ENCODE measurements around the gene GAB2. TPM values are rescaled to one million over a fixed set of nuclear protein-coding genes. Genes with fewer than 3 reads are reported as not detected.

GAB2 gene
- total RNA-seq, 2 experiments from 2014 or later: 0.91 to 0.98 TPM

DNA sequence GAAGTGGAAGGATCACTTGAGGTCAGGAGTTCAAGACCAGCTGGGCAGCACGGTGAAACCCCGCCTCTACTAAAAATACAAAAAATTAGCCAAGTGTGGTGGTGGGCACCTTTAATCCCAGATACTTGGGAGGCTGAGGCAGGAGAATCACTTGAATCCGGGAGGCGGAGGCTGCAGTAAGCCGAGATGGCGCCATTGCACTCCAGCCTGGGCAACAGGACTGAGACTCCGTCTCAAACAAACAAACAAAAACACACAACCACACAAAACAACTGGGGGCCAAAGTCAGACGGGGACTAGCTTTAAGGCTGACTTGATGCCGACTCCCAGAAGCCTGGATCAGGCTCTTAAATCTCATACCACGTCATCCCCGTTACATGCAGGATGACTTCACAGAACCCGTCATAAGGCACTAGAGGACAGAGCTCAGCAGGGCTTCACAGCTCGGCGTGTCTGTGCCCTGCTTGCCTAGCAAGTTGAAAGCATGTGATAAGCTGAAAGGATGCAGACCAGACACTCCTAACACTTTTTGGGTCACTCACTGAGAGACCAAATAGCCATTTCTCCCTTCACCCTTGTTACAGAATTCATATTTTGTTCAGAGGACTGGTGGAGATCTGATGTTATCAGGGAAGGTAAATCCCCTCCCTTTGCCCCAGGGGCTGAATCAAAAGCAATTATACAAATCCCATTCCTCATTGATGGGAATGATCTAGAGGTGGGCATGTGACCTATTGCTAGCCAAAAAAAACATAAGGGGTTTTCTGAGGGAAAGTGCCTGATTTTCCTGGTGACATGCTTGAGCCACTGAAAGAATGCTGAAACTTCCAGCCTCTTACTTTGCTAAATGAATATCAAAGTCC is 65.4 kb downstream of the GAB2 start:
- Mint-ChIP-seq H3K4me1 (peaks cover 16% of the 10 kb centered on the region), H3K4me3 (no peak overlapping the region), H3K9me3 (peaks cover 1% of the 10 kb centered on the region), H3K27ac (no peak overlapping the region), H3K36me3 (peaks cover under 1% of the 10 kb centered on the region), H3K27me3 (peaks cover 10% of the 10 kb centered on the region)
- no peak for DNase-seq

DNA sequence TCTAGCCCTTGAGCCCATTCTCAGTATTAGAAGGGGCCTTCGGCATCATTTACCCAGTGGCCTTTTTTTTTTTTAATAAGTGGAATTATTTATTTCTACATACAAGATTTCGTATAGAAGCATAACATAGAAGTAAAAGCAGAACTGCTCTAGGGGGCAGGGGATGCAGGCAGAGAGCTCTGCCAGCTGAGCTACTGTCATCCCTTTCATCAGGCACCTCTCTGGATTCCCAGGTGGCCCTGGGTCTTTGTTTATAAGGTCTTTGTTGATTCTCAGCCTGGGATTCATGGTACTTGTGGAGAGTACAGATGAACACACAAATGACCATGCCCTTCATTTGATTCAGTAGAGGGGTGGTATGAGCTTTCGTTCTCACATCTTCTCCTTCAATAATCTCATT is 66.4 kb downstream of the GAB2 start:
- Mint-ChIP-seq H3K4me1 (peaks cover 16% of the 10 kb centered on the region), H3K27me3 (peaks cover 7% of the 10 kb centered on the region), H3K27ac (no peak overlapping the region), H3K36me3 (no peaks in the 10 kb centered on the region), H3K9me3 (no peaks in the 10 kb centered on the region), H3K4me3 (no peak overlapping the region)
- no peak for DNase-seq

DNA sequence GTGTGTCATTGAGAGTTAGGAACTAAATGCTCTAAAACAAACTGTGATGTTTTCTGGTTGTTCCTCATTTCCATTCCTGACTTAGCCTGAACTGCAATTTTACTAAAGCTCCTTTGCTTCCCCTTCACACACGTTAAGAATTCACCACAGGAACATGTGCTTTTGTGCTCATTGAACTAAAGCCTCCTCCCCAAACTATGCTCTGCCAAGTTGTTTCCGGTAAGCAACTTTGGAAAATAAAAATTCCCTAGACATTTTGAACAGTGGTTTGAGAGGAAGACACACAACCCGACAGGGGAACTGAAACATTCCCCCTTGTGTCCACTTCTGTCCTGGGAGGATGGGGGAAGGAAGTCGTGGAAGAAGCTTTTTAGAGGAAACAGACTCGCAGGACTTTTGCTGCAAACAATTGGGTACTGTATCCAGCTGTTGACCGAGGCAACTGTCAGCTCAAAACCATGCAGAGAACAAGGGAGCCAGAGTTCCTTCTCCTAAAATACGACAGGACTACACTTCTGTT is 66.9 kb downstream of the GAB2 start:
- Mint-ChIP-seq H3K4me3 (no peak overlapping the region), H3K36me3 (no peaks in the 10 kb centered on the region), H3K27me3 (peaks cover 5% of the 10 kb centered on the region), H3K27ac (no peak overlapping the region), H3K4me1 (peaks cover 16% of the 10 kb centered on the region), H3K9me3 (no peaks in the 10 kb centered on the region)
- DNase-seq: no peak

DNA sequence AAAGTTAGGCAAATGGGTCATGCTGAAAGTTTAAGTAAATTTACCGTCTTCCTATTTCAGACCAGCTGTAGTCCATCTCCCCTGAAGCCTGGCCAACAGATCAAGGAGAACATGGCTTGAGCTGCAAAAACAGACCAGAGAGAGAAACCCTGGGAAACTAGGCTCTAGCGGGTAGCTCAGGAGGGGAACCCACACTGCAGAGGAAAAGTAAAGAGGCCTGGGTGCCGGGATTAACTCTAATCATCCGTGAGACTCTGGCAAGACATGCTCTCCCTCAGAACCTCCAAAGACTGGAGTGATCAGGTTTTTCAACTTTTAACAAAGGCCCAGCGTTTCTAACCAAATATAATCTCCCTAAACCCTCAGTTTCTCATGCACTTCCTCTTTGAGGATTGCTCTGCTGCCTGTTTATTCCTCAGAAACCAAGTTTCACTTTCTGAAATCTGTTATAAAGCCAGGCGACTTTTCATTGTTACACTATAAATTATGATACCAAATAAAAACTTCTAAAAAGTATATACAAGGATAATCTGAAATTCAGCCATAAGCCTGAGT is 67.5 kb downstream of the GAB2 start:
- Mint-ChIP-seq H3K9me3 (no peaks in the 10 kb centered on the region), H3K4me3 (peak overlapping the region; percentile 15), H3K4me1 (peaks cover 16% of the 10 kb centered on the region), H3K27me3 (peaks cover 4% of the 10 kb centered on the region), H3K27ac (peak overlapping the region; percentile 39), H3K36me3 (no peaks in the 10 kb centered on the region)
- no peak for DNase-seq

DNA sequence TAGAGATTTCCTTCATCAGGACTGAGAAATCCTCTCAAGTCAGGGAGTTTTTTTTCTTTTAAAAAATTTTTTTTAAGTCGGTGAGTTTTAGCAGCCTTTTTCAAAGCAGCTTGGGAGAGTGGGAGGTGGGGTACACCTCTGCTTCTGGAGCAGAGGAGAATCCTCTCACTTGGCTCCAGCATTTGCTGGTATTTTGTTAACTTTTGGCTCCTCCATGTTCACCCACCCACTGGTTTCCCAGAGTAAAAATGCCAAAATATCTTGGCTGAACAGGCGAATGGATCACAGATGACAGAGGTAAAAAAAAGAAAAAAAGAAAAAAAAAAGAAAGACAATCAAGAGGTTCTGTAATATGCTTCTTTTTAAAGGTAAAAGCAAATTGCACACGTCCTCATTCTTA is 68.0 kb downstream of the GAB2 start:
- Mint-ChIP-seq H3K27me3 (peaks cover 4% of the 10 kb centered on the region), H3K9me3 (no peaks in the 10 kb centered on the region), H3K27ac (no peak overlapping the region), H3K36me3 (no peaks in the 10 kb centered on the region), H3K4me3 (no peak overlapping the region), H3K4me1 (peaks cover 16% of the 10 kb centered on the region)
- no peak for DNase-seq

DNA sequence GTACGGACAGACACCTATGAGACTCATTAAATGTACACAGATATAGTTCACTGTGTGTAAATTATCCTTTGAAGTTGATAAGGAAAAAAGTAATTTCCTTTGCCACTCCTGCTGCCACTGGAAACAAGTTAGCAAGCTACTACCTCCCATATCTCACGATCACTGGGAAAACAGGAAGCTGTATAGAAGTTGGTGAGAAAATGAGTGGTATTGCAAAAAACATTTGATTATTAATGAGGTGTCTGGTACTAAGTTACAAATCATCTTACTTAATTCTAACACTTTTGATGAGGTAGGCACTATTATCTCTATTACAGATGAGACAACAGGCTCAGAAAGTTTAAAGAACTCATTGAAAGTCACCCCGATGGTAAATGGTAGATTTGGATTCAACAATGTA is 68.5 kb downstream of the GAB2 start:
- Mint-ChIP-seq H3K27ac (no peak overlapping the region), H3K4me3 (no peak overlapping the region), H3K27me3 (peaks cover 4% of the 10 kb centered on the region), H3K9me3 (no peaks in the 10 kb centered on the region), H3K4me1 (peaks cover 16% of the 10 kb centered on the region), H3K36me3 (no peaks in the 10 kb centered on the region)
- DNase-seq: no peak

DNA sequence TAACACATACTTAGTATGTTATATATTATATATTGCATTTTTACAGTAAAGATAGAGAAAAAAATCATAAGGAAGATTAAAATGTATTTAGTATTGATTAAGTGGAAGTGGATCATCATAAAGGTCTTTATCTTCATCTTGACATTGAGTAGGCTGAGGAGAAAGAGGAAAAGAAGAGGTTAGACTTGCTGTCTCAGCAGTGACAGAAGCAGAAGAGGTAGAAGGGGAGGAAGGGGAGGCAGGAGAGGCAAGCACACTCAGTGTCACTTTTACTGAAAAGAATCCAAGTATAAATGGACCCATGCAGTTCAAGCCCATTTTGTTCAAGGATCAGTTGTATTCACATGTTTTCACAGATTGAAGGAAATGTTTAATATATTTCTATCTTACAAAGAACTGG is 69.7 kb downstream of the GAB2 start:
- H3K4me1 Mint-ChIP-seq: peaks cover 16% of the 10 kb centered on the region

DNA sequence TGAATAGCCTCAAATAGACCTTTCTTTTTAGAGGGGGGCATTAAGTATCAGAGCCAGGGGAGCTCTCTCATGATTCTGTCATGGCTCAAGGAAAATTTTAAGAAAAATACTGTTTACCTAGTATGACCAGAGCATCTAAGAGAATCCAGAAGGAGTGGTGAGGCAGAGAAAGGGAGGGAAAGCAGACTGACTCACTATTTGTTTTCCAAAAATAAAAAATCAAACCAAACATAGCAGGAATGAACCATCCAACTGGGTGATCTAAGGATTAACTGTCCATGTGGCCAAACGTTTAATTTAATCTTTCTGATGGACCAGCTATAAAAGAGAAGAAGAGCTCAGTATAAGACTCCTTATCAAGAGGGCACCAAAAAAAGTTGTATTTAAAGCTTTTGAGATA is 70.8 kb downstream of the GAB2 start:
- Mint-ChIP-seq H3K27me3 (peaks cover 4% of the 10 kb centered on the region), H3K4me1 (peaks cover 16% of the 10 kb centered on the region), H3K36me3 (no peaks in the 10 kb centered on the region), H3K27ac (no peak overlapping the region), H3K9me3 (no peaks in the 10 kb centered on the region), H3K4me3 (no peak overlapping the region)
- no peak for DNase-seq

More for the DNA sequence above, 69.7 kb downstream of the GAB2 start:
- no peaks in the 10 kb centered on the region for H3K9me3 Mint-ChIP-seq
- no peaks in the 10 kb centered on the region for H3K36me3 Mint-ChIP-seq
- no peak for DNase-seq
- H3K4me3 Mint-ChIP-seq: no peak overlapping the region
- peaks cover 4% of the 10 kb centered on the region for H3K27me3 Mint-ChIP-seq
- no peak overlapping the region for H3K27ac Mint-ChIP-seq

DNA sequence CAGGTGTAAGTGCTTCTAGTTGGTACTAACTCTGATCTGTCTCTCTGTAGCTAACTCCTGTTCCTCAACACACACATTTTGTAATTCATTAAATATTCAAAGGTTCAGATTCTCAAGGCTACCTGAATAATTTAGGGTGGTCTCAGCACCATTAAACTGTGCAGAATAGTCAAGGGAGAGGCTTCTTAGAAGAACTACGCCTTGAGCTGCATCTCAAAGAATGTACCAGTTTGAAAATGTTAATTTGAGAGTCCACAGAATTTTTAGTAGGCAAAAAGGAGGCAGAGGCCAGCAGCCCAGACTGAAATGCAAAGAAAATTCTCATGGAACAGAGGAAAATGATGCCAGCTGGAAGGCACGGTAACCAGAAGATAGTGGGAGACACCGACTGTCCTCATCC is 72.2 kb downstream of the GAB2 start:
- no peak for DNase-seq
- Mint-ChIP-seq H3K36me3 (no peaks in the 10 kb centered on the region), H3K27me3 (no peaks in the 10 kb centered on the region), H3K27ac (no peak overlapping the region), H3K4me3 (no peak overlapping the region), H3K9me3 (no peaks in the 10 kb centered on the region), H3K4me1 (peaks cover 12% of the 10 kb centered on the region)

DNA sequence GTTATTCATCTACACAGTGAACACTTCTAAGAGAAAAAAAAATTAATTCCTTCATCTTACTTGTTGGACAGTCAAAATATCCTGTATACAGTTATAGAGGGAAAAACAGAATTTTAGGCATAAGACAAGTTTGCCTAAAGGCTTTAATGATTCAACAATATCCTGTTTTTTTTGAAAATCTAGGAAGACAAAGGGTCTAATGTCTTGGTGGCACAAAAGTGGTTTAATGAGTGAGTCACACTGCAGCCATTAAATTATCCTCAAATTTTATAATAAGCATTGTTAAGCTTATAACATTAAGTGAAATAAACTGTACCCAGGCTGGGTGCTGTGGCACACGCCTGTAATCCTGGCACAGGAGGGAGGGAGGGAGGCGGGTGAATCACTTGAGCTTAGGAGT is 72.9 kb downstream of the GAB2 start:
- no peaks in the 10 kb centered on the region for H3K36me3 Mint-ChIP-seq
- no peak for DNase-seq
- no peaks in the 10 kb centered on the region for H3K27me3 Mint-ChIP-seq
- no peak overlapping the region for H3K27ac Mint-ChIP-seq
- H3K4me1 Mint-ChIP-seq: peaks cover 11% of the 10 kb centered on the region
- H3K4me3 Mint-ChIP-seq: no peak overlapping the region
- H3K9me3 Mint-ChIP-seq: no peaks in the 10 kb centered on the region

DNA sequence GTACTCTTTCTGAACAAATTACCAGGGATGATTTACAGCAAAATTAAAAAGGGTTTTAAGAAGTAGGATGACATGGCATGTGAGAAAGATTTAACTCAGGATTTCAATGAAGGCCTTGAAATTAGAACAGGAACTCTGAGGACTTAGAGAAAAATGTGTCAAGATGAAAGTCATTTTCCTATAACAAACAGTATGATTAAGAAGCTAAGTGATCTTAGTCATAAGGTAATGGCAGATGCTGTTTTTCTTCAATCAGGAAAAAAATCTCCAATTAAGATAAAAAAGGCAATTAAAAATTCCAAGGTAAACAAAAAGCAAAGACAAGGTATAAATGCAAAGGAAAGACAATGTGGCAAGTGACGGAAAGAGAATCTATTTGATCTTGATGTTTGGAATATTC is 73.5 kb downstream of the GAB2 start:
- no peak for DNase-seq
- H3K36me3 Mint-ChIP-seq: no peaks in the 10 kb centered on the region
- H3K4me3 Mint-ChIP-seq: no peak overlapping the region
- H3K27ac Mint-ChIP-seq: no peak overlapping the region
- no peaks in the 10 kb centered on the region for H3K9me3 Mint-ChIP-seq
- H3K27me3 Mint-ChIP-seq: no peaks in the 10 kb centered on the region
- H3K4me1 Mint-ChIP-seq: peaks cover 16% of the 10 kb centered on the region

DNA sequence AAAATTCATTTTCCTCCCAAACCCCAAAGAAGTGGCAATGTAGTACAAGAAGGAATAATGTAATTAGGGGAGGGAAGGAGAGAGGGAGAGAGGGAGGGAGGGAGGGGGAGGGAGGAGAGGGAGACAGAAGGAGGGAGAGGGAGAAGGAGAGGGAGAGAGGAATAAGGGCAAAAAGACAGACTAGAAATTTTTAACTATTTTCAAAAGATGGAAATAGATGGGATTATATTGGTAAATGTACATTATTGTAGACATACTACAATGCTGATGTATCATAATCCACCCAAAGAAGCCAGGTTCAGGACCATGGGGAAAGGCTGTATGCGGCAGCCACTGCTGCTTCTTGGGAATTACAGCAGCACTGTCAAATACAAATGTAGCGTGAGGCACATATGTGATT is 74.3 kb downstream of the GAB2 start:
- Mint-ChIP-seq H3K9me3 (no peaks in the 10 kb centered on the region), H3K27ac (no peak overlapping the region), H3K36me3 (no peaks in the 10 kb centered on the region), H3K4me3 (no peak overlapping the region), H3K4me1 (peaks cover 10% of the 10 kb centered on the region), H3K27me3 (no peaks in the 10 kb centered on the region)
- DNase-seq: no peak

DNA sequence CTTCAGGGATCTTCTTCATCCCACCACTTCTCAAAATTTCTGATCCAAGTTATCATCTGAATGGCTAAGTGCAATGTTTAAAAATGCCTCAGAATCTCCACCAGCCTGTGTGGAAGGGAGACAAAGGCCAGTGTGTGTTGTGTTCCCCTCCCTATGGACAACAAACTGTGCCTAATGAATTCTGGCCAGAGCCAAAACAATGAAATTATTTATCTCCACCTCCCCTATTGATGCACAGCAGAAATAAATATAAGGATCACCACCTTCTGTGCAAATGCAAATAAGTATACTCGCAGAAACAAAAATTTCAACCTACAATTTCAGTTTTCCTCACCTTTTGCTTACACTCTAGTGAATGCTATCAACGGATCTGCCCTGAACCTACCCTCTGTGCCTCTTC is 75.8 kb downstream of the GAB2 start:
- no peak for DNase-seq
- Mint-ChIP-seq H3K27me3 (no peaks in the 10 kb centered on the region), H3K36me3 (no peaks in the 10 kb centered on the region), H3K4me1 (peaks cover 9% of the 10 kb centered on the region), H3K9me3 (no peaks in the 10 kb centered on the region), H3K4me3 (no peak overlapping the region), H3K27ac (no peak overlapping the region)

DNA sequence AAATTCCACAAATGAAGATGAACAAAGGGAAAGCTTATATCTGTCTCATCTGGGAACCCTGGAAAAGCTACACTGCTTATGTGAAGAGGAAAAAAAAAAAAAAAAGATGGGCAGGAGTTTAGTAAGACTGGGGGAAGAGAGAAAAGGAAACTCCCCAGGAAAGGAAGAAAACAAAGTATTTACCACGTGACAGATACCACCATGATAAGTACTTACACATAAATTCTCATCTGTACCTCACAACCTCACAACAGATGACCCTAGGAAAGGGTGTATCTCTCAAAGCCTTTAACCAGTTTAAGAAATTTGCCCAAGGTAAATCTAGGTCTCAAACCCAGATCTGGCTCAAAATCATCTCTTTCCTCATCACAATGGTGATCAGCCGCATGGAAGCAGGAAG is 77.1 kb downstream of the GAB2 start:
- DNase-seq: no peak
- Mint-ChIP-seq H3K4me3 (no peak overlapping the region), H3K36me3 (no peaks in the 10 kb centered on the region), H3K9me3 (no peaks in the 10 kb centered on the region), H3K4me1 (peaks cover 9% of the 10 kb centered on the region), H3K27ac (no peak overlapping the region), H3K27me3 (no peaks in the 10 kb centered on the region)

DNA sequence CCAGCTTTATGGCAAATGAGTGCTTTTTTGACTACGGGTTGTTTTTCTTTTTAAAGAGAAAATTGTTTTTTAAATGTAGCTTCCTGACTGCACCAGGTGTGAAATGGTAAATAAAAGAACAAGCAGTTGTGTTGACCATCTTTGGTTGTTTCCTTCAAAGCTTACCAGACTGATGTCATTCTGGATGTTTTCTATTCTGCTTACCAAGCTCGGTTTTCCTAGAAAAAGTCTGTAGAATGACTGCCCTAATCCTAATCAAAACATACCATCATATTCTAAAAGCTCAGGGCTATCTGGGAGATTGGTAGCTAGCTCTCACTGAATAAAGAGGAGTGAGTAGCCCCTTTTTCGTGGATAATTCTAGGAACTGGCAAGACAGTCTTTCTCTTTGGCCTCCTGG is 77.7 kb downstream of the GAB2 start:
- Mint-ChIP-seq H3K9me3 (no peaks in the 10 kb centered on the region), H3K36me3 (no peaks in the 10 kb centered on the region), H3K27ac (peak overlapping the region; percentile 17), H3K4me3 (no peak overlapping the region), H3K4me1 (peaks cover 9% of the 10 kb centered on the region), H3K27me3 (no peaks in the 10 kb centered on the region)
- DNase-seq: no peak

DNA sequence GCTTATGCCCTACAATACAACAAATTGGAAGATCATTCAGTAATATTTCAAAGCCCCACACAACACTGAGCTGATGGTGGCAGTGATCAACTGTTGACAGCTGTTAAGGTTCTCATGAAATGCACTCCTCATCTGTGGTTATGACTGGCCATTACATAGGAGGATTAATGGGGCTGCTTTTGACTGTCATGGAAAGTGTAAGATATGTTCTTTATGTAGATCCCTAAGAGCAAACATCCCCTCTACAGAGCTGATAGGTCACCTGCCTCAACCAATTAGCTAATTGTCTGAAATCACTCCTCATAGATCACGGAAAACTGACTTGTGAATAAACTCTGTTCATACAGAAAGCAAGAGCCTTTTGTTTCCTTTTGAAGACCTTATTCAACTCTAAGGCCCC is 78.1 kb downstream of the GAB2 start:
- Mint-ChIP-seq H3K4me1 (peaks cover 9% of the 10 kb centered on the region), H3K36me3 (no peaks in the 10 kb centered on the region), H3K27me3 (no peaks in the 10 kb centered on the region), H3K27ac (no peak overlapping the region), H3K4me3 (no peak overlapping the region), H3K9me3 (no peaks in the 10 kb centered on the region)
- no peak for DNase-seq

Data from activated naive CD8-positive, alpha-beta T cell treated with anti-CD3 and anti-CD28 coated beads for 36 hours (primary cell).